HepG2 (cell line): ENCODE data around the gene LAMTOR1. TPM values are rescaled to one million over a fixed set of nuclear protein-coding genes. Genes with fewer than 3 reads are reported as not detected.

Experiments
- BHLHE40 ChIP-seq: IDR thresholded peaks from 2 replicates; pipeline ENCODE4 v1.6.1; 2011; ENCODE audit warnings: low read length, improper control_type of control experiment
- ERF ChIP-seq: IDR thresholded peaks from 2 replicates; pipeline ENCODE4 v1.6.1; 2018; ENCODE audit warnings: missing biosample characterization, missing genetic modification reagents
- HCFC1 ChIP-seq: fragments of 150-350 bp; IDR thresholded peaks from 2 replicates; pipeline ENCODE4 v1.6.1; 2014; ENCODE audit warnings: low read depth, low read length
- KDM4B ChIP-seq: sonication (generic); formaldehyde crosslinking; IDR thresholded peaks from 2 replicates; pipeline ENCODE4 v1.4.0; 2020; ENCODE audit warnings: missing genetic modification reagents
- KLF16 ChIP-seq, 2 experiments: sonication (generic) in 1 of 2; formaldehyde crosslinking in 1 of 2; IDR thresholded peaks; 2 replicates each; pipeline versions ENCODE4 v1.6.1 to v1.8.0; 2016 to 2023; ENCODE audit warnings: missing genetic modification reagents in 2 of 2, missing compliant biosample characterization in 1 of 2
- NCOA5 ChIP-seq: sonication (generic); formaldehyde crosslinking; IDR thresholded peaks from 2 replicates; pipeline ENCODE4 v1.4.0; 2020; ENCODE audit warnings: missing genetic modification reagents
- NONO ChIP-seq, 2 experiments: fragments of 450-650 bp in 1 of 2; sonication (generic) in 1 of 2; formaldehyde crosslinking in 1 of 2; IDR thresholded peaks in 1 of 2; conservative IDR thresholded peaks in 1 of 2; 2 replicates each; pipeline versions ENCODE4 v1.6.1 to v1.8.0; 2017 to 2022; ENCODE audit warnings: mild to moderate bottlenecking in 1 of 2, missing genetic modification reagents in 1 of 2, moderate library complexity in 1 of 2
- PAWR ChIP-seq: sonication (generic); formaldehyde crosslinking; IDR thresholded peaks from 2 replicates; pipeline ENCODE4 v1.4.0; 2020; ENCODE audit warnings: missing genetic modification reagents, mild to moderate bottlenecking, borderline replicate concordance
- SIX1 ChIP-seq: sonication (generic); formaldehyde crosslinking; IDR thresholded peaks from 2 replicates; pipeline ENCODE4 v1.4.0; 2020; ENCODE audit warnings: missing genetic modification reagents, borderline replicate concordance
- TAF15 ChIP-seq: fragments of 200-400 bp; formaldehyde crosslinking; IDR thresholded peaks from one replicate; pipeline ENCODE4 v1.6.1; 2018; ENCODE audit warnings: mild to moderate bottlenecking, low read depth, low read length; ENCODE audit not compliant: poor library complexity, severe bottlenecking
- TCF7 ChIP-seq: sonication (generic); IDR thresholded peaks from 2 replicates; pipeline ENCODE4 v1.6.1; 2016; ENCODE audit warnings: antibody characterized with exemption, low read depth
- ZBTB8A ChIP-seq: sonication (generic); formaldehyde crosslinking; IDR thresholded peaks from 2 replicates; pipeline ENCODE4 v1.4.0; 2020; ENCODE audit warnings: mild to moderate bottlenecking, low read depth, missing genetic modification reagents, borderline replicate concordance
- ZFY ChIP-seq: sonication (generic); formaldehyde crosslinking; IDR thresholded peaks from 2 replicates; pipeline ENCODE4 v1.4.0; 2020; ENCODE audit warnings: missing genetic modification reagents
- ZNF720 ChIP-seq: sonication (generic); formaldehyde crosslinking; IDR thresholded peaks from 2 replicates; pipeline ENCODE4 v1.4.0; 2020; ENCODE audit warnings: missing genetic modification reagents
- ZNF737 ChIP-seq: sonication (generic); formaldehyde crosslinking; IDR thresholded peaks from 2 replicates; pipeline ENCODE4 v1.5.0; 2020; ENCODE audit warnings: missing genetic modification reagents, mild to moderate bottlenecking, borderline replicate concordance
- ZNF839 ChIP-seq: sonication (generic); formaldehyde crosslinking; IDR thresholded peaks from 2 replicates; pipeline ENCODE4 v1.4.0; 2020; ENCODE audit warnings: missing genetic modification reagents, mild to moderate bottlenecking, borderline replicate concordance
- ZSCAN12 ChIP-seq: sonication (generic); formaldehyde crosslinking; IDR thresholded peaks from 2 replicates; pipeline ENCODE4 v1.9.0; 2021; ENCODE audit warnings: mild to moderate bottlenecking, missing genetic modification reagents
- polyA plus RNA-seq, 8 experiments: library from polyadenylated mRNA; depleted of rRNA in 3 of 8; stranded (reverse) in 7 of 8; unstranded in 1 of 8; fragments of >200 nt; fragmentation: Illumina TruSeq in 4 of 8; extraction: Trizol in 4 of 8; gene quantifications; 2 replicates each; pipeline versions ENCODE4 v1.2.1 to v1.2.3, GENCODE V29; 2011 to 2016; ENCODE audit warnings: low read depth in 4 of 8, missing spikeins in 1 of 8, mixed read lengths in 1 of 8; ENCODE audit not compliant: insufficient read depth in 1 of 8
- total RNA-seq, 5 experiments: library from RNA; depleted of rRNA; stranded (reverse); fragments of >200 nt; fragmentation: Illumina TruSeq; extraction: Trizol; gene quantifications; 2 replicates each; pipeline ENCODE4 v1.2.3, GENCODE V29; 2016; ENCODE audit warnings: low read depth in 1 of 5
- TF ChIP-seq, protein P1 (sequence below): IDR thresholded peaks from 2 replicates; pipeline ENCODE4 v1.6.1; 2016; ENCODE audit warnings: missing genetic modification reagents, missing compliant biosample characterization
- TF ChIP-seq, protein P2 (sequence below): IDR thresholded peaks from 2 replicates; pipeline ENCODE4 v1.6.1; 2016; ENCODE audit warnings: mild to moderate bottlenecking
- TF ChIP-seq, protein P3 (sequence below): sonication (generic); formaldehyde crosslinking; IDR thresholded peaks from 2 replicates; pipeline ENCODE4 v1.5.0; 2020; ENCODE audit warnings: missing genetic modification reagents
- TF ChIP-seq, protein P4 (sequence below): sonication (generic); formaldehyde crosslinking; IDR thresholded peaks from 2 replicates; pipeline ENCODE4 v1.4.0; 2020; ENCODE audit warnings: missing genetic modification reagents
- TF ChIP-seq, protein P5 (sequence below): sonication (generic); formaldehyde crosslinking; IDR thresholded peaks from 2 replicates; pipeline ENCODE4 v1.4.0; 2020; ENCODE audit warnings: missing genetic modification reagents

LAMTOR1 gene
- total and polyA plus RNA-seq, 2 of the 13 experiments (the other 11 are each of a cell fraction or from before 2014, with no cell fraction given), result 60.4 to 66.0 TPM

DNA sequence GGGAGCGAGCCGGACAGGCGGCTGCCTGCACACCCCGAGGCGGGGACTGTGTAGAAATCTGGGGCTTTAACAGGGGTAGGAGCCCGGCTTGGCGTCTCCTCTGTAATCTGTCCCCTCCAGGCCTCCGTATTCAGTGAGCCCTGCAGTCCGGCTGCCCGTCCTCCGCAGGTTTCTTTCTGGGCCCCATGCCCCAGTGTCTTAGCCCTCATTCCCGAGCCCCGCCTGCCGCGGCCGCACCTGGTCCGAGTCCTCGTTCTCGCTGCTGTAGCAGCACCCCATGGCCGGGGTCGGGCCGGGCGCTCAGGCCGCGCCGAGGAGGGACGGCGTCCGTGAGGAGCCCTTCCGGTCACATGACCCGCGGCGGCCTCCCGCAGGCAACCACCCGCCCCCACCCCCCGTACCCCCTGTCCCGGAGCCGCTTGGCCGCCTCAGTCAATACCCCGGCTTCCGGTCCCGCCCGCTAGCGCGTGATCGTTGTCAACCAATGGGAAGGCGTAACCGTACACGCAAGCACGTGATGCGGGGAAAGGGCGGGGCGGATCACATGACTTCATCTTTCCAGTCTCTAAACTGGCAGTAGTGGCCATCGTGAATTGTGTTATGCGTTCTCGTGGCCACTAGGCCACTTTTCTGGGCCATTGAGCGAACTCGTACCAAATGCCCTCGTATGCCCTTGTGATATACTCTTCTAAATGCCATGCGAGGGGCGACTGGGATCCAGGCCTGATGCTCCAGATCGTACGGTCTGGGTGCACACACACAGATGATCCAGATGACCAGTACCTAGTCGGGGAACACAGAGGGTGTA, at the start of gene LAMTOR1 (continued):
- TF ChIP-seq, protein P1, sequence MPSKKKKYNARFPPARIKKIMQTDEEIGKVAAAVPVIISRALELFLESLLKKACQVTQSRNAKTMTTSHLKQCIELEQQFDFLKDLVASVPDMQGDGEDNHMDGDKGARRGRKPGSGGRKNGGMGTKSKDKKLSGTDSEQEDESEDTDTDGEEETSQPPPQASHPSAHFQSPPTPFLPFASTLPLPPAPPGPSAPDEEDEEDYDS (CRISPR knock-in tag), result peak; percentile 60
- TF ChIP-seq PAWR (CRISPR knock-in tag) (no peak), NCOA5 (no peak), ZNF720 (CRISPR knock-in tag) (0 out of 2 replicates have a peak, but pooled peaks have one; percentile 38), ERF (CRISPR knock-in tag) (no peak), NONO (IDR thresholded peaks at IDR 0.05) (no peak), NONO (CRISPR knock-in tag; conservative IDR thresholded peaks at IDR 0.05) (peak; percentile 59; the same call in 1 of the 2 replicates), TAF15 (no peak), ZNF737 (no peak), ZBTB8A (CRISPR knock-in tag) (no peak), KDM4B (CRISPR knock-in tag) (peak; percentile 2; the same call in 1 of the 2 replicates), HCFC1 (peak; percentile 42; the same call in 1 of the 2 replicates), ZNF839 (CRISPR knock-in tag) (no peak), KLF16 (CRISPR knock-in tag; IDR thresholded peaks at IDR 0.05) (0 out of 4 replicates have a peak, but pooled peaks of 1 of the 2 experiments have one; percentile 16), ZFY (CRISPR knock-in tag) (peak; percentile 95), SIX1 (CRISPR knock-in tag) (no peak), BHLHE40 (peak; percentile 97), TCF7 (no peak), ZSCAN12 (no peak; the same call in 1 of the 2 replicates)
- TF ChIP-seq, protein P2, sequence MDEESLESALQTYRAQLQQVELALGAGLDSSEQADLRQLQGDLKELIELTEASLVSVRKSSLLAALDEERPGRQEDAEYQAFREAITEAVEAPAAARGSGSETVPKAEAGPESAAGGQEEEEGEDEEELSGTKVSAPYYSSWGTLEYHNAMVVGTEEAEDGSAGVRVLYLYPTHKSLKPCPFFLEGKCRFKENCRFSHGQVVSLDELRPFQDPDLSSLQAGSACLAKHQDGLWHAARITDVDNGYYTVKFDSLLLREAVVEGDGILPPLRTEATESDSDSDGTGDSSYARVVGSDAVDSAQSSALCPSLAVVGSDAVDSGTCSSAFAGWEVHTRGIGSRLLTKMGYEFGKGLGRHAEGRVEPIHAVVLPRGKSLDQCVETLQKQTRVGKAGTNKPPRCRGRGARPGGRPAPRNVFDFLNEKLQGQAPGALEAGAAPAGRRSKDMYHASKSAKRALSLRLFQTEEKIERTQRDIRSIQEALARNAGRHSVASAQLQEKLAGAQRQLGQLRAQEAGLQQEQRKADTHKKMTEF (CRISPR knock-in tag), result peak; percentile 81
- TF ChIP-seq, protein P3, sequence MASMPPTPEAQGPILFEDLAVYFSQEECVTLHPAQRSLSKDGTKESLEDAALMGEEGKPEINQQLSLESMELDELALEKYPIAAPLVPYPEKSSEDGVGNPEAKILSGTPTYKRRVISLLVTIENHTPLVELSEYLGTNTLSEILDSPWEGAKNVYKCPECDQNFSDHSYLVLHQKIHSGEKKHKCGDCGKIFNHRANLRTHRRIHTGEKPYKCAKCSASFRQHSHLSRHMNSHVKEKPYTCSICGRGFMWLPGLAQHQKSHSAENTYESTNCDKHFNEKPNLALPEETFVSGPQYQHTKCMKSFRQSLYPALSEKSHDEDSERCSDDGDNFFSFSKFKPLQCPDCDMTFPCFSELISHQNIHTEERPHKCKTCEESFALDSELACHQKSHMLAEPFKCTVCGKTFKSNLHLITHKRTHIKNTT (CRISPR knock-in tag), result no peak
- TF ChIP-seq, protein P4, sequence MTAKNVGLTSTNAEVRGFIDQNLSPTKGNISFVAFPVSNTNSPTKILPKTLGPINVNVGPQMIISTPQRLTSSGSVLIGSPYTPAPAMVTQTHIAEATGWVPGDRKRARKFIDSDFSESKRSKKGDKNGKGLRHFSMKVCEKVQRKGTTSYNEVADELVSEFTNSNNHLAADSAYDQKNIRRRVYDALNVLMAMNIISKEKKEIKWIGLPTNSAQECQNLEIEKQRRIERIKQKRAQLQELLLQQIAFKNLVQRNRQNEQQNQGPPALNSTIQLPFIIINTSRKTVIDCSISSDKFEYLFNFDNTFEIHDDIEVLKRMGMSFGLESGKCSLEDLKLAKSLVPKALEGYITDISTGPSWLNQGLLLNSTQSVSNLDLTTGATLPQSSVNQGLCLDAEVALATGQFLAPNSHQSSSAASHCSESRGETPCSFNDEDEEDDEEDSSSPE (CRISPR knock-in tag), result 0 out of 2 replicates have a peak, but pooled peaks have one; percentile 58
- TF ChIP-seq, protein P5, sequence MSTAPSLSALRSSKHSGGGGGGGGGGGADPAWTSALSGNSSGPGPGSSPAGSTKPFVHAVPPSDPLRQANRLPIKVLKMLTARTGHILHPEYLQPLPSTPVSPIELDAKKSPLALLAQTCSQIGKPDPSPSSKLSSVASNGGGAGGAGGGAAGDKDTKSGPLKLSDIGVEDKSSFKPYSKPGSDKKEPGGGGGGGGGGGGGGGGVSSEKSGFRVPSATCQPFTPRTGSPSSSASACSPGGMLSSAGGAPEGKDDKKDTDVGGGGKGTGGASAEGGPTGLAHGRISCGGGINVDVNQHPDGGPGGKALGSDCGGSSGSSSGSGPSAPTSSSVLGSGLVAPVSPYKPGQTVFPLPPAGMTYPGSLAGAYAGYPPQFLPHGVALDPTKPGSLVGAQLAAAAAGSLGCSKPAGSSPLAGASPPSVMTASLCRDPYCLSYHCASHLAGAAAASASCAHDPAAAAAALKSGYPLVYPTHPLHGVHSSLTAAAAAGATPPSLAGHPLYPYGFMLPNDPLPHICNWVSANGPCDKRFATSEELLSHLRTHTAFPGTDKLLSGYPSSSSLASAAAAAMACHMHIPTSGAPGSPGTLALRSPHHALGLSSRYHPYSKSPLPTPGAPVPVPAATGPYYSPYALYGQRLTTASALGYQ (CRISPR knock-in tag), result no peak
